GM13977 (cell line): ENCODE data around the gene FAM193A.

Experiments used
- DNase-seq: peaks from one replicate; pipeline ENCODE4 v3.0.0; 2012; ENCODE audit warnings: low spot score
- in situ Hi-C: fragments of 300-500 bp; cut with MboI; formaldehyde crosslinking; loops from one replicate; pipeline ENCODE4 v1.12.0; 2022; ENCODE audit warnings: low sequenced_read_pairs, low pct_unique_long_range_greater_than_20kb, mixed read lengths, inconsistent platforms; ENCODE audit not compliant: unreplicated experiment
- TF ChIP-seq, protein P1 (sequence below): IDR thresholded peaks from 2 replicates; pipeline ENCODE4 v1.5.1; 2012; ENCODE audit warnings: mild to moderate bottlenecking, control low read depth; ENCODE audit not compliant: insufficient read depth; ENCODE audit errors: extremely low read depth, missing control alignments

FAM193A gene

DNA sequence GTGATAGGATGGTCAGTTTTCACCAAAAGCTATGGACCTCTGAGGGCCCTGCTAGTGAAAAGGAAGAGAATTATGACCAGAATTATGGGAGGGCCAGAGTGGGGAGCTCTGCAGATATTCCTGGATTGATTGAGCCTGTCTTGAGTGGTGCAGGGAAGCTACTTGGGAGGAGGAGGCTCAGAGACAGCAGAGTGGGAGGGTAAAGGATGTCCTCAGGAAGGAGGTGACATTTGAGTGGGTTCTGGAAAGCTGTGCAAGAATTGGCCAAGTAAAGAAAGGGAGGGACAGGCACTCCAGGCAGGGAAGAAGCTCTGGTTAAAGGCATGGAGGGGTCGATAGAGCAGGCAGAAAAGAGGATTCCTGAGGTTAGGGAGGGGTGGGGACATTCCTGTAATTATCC is 43.5 kb upstream of the FAM193A start:
- no peak for DNase-seq
- in situ Hi-C loops: no loop called here
- TF ChIP-seq, protein P1, sequence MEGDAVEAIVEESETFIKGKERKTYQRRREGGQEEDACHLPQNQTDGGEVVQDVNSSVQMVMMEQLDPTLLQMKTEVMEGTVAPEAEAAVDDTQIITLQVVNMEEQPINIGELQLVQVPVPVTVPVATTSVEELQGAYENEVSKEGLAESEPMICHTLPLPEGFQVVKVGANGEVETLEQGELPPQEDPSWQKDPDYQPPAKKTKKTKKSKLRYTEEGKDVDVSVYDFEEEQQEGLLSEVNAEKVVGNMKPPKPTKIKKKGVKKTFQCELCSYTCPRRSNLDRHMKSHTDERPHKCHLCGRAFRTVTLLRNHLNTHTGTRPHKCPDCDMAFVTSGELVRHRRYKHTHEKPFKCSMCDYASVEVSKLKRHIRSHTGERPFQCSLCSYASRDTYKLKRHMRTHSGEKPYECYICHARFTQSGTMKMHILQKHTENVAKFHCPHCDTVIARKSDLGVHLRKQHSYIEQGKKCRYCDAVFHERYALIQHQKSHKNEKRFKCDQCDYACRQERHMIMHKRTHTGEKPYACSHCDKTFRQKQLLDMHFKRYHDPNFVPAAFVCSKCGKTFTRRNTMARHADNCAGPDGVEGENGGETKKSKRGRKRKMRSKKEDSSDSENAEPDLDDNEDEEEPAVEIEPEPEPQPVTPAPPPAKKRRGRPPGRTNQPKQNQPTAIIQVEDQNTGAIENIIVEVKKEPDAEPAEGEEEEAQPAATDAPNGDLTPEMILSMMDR: no peak

- TF ChIP-seq, protein P1: no peak
- in situ Hi-C loops: no loop called here
- no peak for DNase-seq
Measured at GRCh38 chr4:2494992-2495391, 41.5 kb upstream of the FAM193A start.

DNA sequence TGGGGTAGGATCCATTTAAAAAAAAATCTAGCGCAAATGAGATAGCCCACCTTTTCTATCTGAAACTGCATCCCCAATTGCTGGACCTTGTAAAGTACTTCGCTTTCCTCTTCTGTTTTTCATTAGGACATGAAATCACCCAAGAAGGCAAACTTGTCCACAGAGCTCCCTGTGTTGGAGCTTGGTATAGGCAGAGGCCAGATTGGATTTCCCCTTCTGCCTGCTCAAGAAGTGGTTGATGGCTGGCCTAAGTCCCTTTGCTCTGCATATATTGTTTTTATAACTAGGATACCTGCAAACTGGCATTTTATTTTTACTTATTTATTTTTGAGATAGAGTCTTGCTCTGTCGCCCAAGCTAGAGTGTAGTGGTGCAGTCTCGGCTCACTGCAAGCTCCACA is 39.1 kb upstream of the FAM193A start:
- DNase-seq: no peak
- in situ Hi-C loops: no loop called here
- TF ChIP-seq, protein P1: no peak

- in situ Hi-C loops: no loop called here
- TF ChIP-seq, protein P1: no peak
- peak; percentile 65 for DNase-seq
Measured at GRCh38 chr4:2497931-2498330, 38.5 kb upstream of the FAM193A start.

DNA sequence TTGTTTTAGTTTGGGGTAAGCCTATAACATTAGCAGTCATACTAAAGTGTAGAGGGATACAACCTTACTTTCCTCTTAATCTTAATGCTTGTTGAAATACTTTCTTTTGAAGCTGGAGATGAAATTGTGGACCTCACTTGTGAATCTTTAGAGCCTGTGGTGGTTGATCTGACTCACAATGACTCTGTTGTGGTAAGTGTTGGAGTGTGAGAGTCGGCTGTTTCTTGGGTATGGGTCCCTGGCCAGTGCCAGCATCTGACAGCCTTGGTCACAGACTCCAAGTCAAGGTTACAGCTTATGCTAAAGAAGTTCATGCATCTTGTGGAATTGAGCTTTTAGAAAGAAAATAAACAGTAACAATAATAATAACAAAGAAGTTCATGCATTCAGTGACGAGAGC is 35.9 kb upstream of the FAM193A start:
- TF ChIP-seq, protein P1: no peak
- in situ Hi-C loops: no loop called here
- DNase-seq: no peak

- no peak for DNase-seq
- in situ Hi-C loops: no loop called here
- TF ChIP-seq, protein P1: no peak
Measured at GRCh38 chr4:2501034-2501594, 35.3 kb upstream of the FAM193A start.

DNA sequence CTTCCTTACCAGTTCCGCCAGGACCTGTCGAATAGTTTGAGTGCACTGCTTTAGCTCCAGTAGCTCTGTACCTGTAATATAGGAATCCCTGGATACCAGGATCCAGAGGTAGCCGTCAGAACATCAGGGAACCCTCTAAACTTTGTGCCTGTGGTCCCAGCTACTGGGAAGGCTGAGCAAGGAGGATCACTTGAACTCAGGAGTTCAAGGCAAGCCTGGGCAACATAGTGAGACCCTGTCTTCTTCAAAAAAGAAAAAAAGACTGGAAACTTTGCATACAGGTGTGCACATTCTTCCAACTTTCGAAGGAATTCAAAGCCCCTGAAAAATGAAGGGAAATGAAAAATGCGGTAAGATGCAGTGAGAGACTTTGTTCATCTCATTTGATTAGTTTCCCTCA is 32.6 kb upstream of the FAM193A start:
- no peak for DNase-seq
- in situ Hi-C loops: no loop called here
- TF ChIP-seq, protein P1: no peak
